GM12872 (cell line): ENCODE data around the gene ZNF177.

Experiments
- CTCF ChIP-seq: IDR thresholded peaks from 3 replicates; pipeline ENCODE4 v1.5.1; 2011; ENCODE audit warnings: low read depth, mild to moderate bottlenecking, low read length, moderate library complexity; ENCODE audit not compliant: insufficient read depth

ZNF177 gene

GRCh38 chr19:9431475-9431874 lies 68.7 kb downstream of the ZNF177 start:
- peak; percentile 66 for TF ChIP-seq CTCF
